Osteocyte (in vitro differentiated cells): Measurements from ENCODE around the gene ZNF263. TPM values are rescaled to one million over a fixed set of nuclear protein-coding genes. Genes with fewer than 3 reads are reported as not detected.

Source experiments
- DNase-seq: peaks from one replicate; pipeline ENCODE4 v3.0.0; 2021; ENCODE audit warnings: mixed read lengths; ENCODE audit not compliant: unreplicated experiment; ENCODE audit errors: extremely low spot score
- H3K27ac Mint-ChIP-seq: one replicate; pipeline ENCODE4 v1.8.0; 2021; ENCODE audit warnings: mild to moderate bottlenecking, mixed read lengths; ENCODE audit not compliant: unreplicated experiment
- H3K27me3 Mint-ChIP-seq: one replicate; pipeline ENCODE4 v1.8.0; 2021; ENCODE audit warnings: mixed read lengths; ENCODE audit not compliant: unreplicated experiment
- H3K36me3 Mint-ChIP-seq: one replicate; pipeline ENCODE4 v1.8.0; 2021; ENCODE audit warnings: mixed read lengths; ENCODE audit not compliant: unreplicated experiment
- H3K4me1 Mint-ChIP-seq: one replicate; pipeline ENCODE4 v1.8.0; 2021; ENCODE audit warnings: mixed read lengths; ENCODE audit not compliant: unreplicated experiment
- H3K4me3 Mint-ChIP-seq: one replicate; pipeline ENCODE4 v1.8.0; 2021; ENCODE audit warnings: mild to moderate bottlenecking, moderate library complexity, mixed read lengths; ENCODE audit not compliant: unreplicated experiment
- H3K9me3 Mint-ChIP-seq: one replicate; pipeline ENCODE4 v1.8.0; 2021; ENCODE audit warnings: mixed read lengths; ENCODE audit not compliant: unreplicated experiment
- CTCF ChIP-seq: fragments of 200-600 bp; sonication (generic); IDR thresholded peaks from 2 replicates; pipeline ENCODE4 v1.5.0; 2021; ENCODE audit warnings: antibody characterized with exemption, mild to moderate bottlenecking, moderate library complexity
- total RNA-seq: library from RNA; stranded (reverse); gene quantifications from 2 replicates; pipeline ENCODE4 v1.2.1, GENCODE V29; 2021

ZNF263 gene
- total RNA-seq, 1 donor from 2014 or later = 33.2 TPM

GRCh38 chr16:3321816-3322215 lies 38.5 kb downstream of the ZNF263 start:
- H3K9me3 Mint-ChIP-seq = peaks cover 34% of the 10 kb centered on the region
- H3K36me3 Mint-ChIP-seq = peaks cover 30% of the 10 kb centered on the region
- no peak for DNase-seq
- no peak for TF ChIP-seq CTCF
- H3K4me3 Mint-ChIP-seq = no peak overlapping the region
- H3K27ac Mint-ChIP-seq = no peak overlapping the region
- H3K27me3 Mint-ChIP-seq = no peaks in the 10 kb centered on the region
- no peaks in the 10 kb centered on the region for H3K4me1 Mint-ChIP-seq

GRCh38 chr16:3327514-3327913 lies 44.2 kb downstream of the ZNF263 start:
- no peak for TF ChIP-seq CTCF
- Mint-ChIP-seq H3K4me1 (no peaks in the 10 kb centered on the region), H3K9me3 (peaks cover 16% of the 10 kb centered on the region), H3K4me3 (no peak overlapping the region), H3K36me3 (peaks cover 2% of the 10 kb centered on the region), H3K27ac (no peak overlapping the region), H3K27me3 (no peaks in the 10 kb centered on the region)
- no peak for DNase-seq

DNA sequence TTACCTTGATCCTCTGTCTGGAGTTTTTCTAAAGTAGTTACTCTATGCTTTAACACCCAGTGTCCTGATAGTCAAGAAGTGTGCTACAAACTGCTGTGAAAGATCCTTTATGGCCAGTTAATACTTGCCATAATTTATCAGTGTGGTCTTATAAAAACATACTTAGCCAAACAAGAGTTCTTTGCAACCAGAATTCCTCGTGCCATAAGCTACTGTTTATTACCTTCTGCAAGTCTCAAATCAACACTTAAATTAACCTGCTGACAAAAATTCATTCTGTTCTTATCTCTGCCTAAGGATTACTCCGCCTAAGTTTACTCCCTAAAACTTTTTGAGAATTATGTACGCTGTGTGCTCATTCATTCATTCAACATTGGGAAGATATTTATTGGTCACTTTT lies 44.8 kb downstream of the ZNF263 start:
- no peaks in the 10 kb centered on the region for H3K27me3 Mint-ChIP-seq
- no peak for TF ChIP-seq CTCF

DNA sequence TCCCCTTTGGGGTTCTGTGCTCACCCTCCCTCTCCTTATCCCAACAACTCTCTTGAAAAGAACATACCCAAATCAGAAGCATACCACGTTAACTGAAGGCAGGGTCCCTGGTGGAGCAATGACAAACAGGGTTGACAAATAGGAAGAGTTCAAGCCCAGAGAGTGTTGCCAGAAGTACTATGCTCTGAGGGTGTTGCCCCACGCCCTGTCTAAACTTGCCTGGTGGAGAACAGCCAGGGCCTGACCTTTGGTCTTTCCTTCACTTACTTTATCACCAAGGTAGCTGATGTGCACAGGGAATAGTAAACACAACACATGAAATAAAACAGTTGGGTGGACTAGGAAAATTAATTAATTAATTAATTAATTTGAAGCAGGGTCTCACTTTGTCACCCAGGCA lies 45.4 kb downstream of the ZNF263 start:
- Mint-ChIP-seq H3K36me3 (no peaks in the 10 kb centered on the region), H3K27ac (no peak overlapping the region), H3K4me1 (no peaks in the 10 kb centered on the region), H3K27me3 (no peaks in the 10 kb centered on the region), H3K4me3 (no peak overlapping the region), H3K9me3 (peaks cover 16% of the 10 kb centered on the region)
- no peak for DNase-seq
- TF ChIP-seq CTCF = no peak

More for the DNA sequence above, 44.8 kb downstream of the ZNF263 start:
- Mint-ChIP-seq H3K4me1 (no peaks in the 10 kb centered on the region), H3K36me3 (no peaks in the 10 kb centered on the region), H3K9me3 (peaks cover 13% of the 10 kb centered on the region), H3K4me3 (no peak overlapping the region), H3K27ac (no peak overlapping the region)
- no peak for DNase-seq

Other genes with a start within 250 kb of the ZNF263 start
- gene BICDL2, start 246.5 kb upstream of the ZNF263 start, total RNA-seq = not detected in 2 replicates
- gene MMP25, start 236.9 kb upstream of the ZNF263 start, total RNA-seq = 3.0 and 3.6 TPM in 2 replicates
- 8.8 and 13.2 TPM in 2 replicates for gene IL32, start 217.9 kb upstream of the ZNF263 start, total RNA-seq
- not detected in 2 replicates for gene ZSCAN10, start 184.2 kb upstream of the ZNF263 start, total RNA-seq
- 14.8 and 15.9 TPM in 2 replicates for gene ZNF205, start 170.9 kb upstream of the ZNF263 start, total RNA-seq
- gene ZNF213, start 148.5 kb upstream of the ZNF263 start, total RNA-seq = 13.4 and 14.3 TPM in 2 replicates
- gene OR1F1, start 95.3 kb upstream of the ZNF263 start, total RNA-seq = not detected in 2 replicates
- gene ZNF200, start 48.3 kb upstream of the ZNF263 start, total RNA-seq = 9.0 and 9.1 TPM in 2 replicates
- not detected in 2 replicates for gene MEFV, start 26.9 kb upstream of the ZNF263 start, total RNA-seq
- gene TIGD7, start 21.9 kb downstream of the ZNF263 start, total RNA-seq = 8.2 and 10.0 TPM in 2 replicates
- 24.2 and 26.2 TPM in 2 replicates for gene ZNF75A, start 22.0 kb downstream of the ZNF263 start, total RNA-seq
- not detected in 2 replicates for gene OR2C1, start 72.4 kb downstream of the ZNF263 start, total RNA-seq
- gene ZSCAN32, start 117.5 kb downstream of the ZNF263 start, total RNA-seq = 14.3 and 14.5 TPM in 2 replicates
- gene ZNF174, start 117.7 kb downstream of the ZNF263 start, total RNA-seq = 13.7 and 14.1 TPM in 2 replicates
- gene ZNF597, start 160.0 kb downstream of the ZNF263 start, total RNA-seq = 2.3 TPM in 2 replicates
- gene NAA60, start 160.2 kb downstream of the ZNF263 start, total RNA-seq = 53.9 and 55.0 TPM in 2 replicates
- not detected in 2 replicates for gene C16orf90, start 212.0 kb downstream of the ZNF263 start, total RNA-seq
- 28.7 and 28.9 TPM in 2 replicates for gene CLUAP1, start 217.5 kb downstream of the ZNF263 start, total RNA-seq